Stimulated activated naive CD8-positive, alpha-beta T cell treated with anti-CD3 and anti-CD28 coated beads, Interleukin-15, Interleukin-2, amounts not matched to agents 100 ng/mL and 50 ng/mL, for 24 hours (primary cell): ENCODE measurements around the gene KCNT2.

ENCODE experiments used
- H3K27ac Mint-ChIP-seq: one replicate; pipeline ENCODE4 v1.8.0; 2021; ENCODE audit warnings: mild to moderate bottlenecking, mixed read lengths
- H3K27me3 Mint-ChIP-seq: one replicate; pipeline ENCODE4 v1.8.0; 2021; ENCODE audit warnings: mixed read lengths
- H3K36me3 Mint-ChIP-seq: one replicate; pipeline ENCODE4 v1.8.0; 2021; ENCODE audit warnings: low read depth, mixed read lengths
- H3K4me1 Mint-ChIP-seq: one replicate; pipeline ENCODE4 v1.8.0; 2021; ENCODE audit warnings: low read depth, mixed read lengths
- H3K4me3 Mint-ChIP-seq: one replicate; pipeline ENCODE4 v1.8.0; 2021; ENCODE audit warnings: mild to moderate bottlenecking, mixed read lengths
- H3K9me3 Mint-ChIP-seq: one replicate; pipeline ENCODE4 v1.8.0; 2021; ENCODE audit warnings: mixed read lengths

Gene KCNT2

DNA sequence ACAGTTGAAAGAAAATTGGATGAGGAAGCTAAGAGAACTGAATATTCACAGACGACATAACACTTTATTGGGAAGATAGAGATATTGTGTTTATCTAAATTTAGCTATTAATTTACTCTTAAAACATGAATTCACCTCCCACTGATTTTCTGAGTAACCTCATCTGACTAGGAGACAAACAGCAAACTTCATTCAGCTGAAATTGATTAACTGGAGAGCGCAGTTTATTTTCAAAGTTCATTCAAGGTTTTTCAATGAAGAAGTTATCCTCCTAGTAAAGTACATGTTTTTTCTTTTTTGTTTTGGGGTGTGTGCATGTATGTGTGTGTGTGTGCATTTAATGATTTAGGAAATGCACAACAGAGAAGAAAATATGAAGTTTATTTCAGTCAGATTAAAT lies 215.0 kb downstream of the KCNT2 start:
- Mint-ChIP-seq H3K4me1 (no peaks in the 10 kb centered on the region), H3K36me3 (no peaks in the 10 kb centered on the region), H3K4me3 (no peak overlapping the region), H3K9me3 (no peaks in the 10 kb centered on the region), H3K27me3 (no peaks in the 10 kb centered on the region), H3K27ac (no peak overlapping the region)

DNA sequence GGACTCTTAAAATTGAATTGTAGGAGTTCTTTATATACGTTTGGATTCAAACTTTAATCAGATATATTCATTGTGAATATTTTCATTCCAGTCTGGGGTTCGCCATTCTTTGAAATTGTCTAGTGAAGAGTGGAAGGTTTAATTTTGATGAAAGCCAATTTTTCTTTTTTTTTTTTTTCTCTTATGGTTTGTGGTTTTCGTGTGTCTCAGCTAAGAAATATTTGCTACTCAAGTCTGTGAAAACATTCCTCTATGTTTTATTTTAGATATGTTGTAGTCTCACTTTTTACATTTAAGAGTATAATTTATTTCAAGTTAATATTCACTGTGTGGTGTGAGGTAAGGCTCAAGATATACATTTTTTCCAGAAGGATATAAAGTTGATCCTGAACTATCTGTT lies 220.5 kb downstream of the KCNT2 start:
- no peaks in the 10 kb centered on the region for H3K36me3 Mint-ChIP-seq
- no peak overlapping the region for H3K4me3 Mint-ChIP-seq
- no peaks in the 10 kb centered on the region for H3K27me3 Mint-ChIP-seq
- H3K27ac Mint-ChIP-seq: no peak overlapping the region
- H3K4me1 Mint-ChIP-seq: no peaks in the 10 kb centered on the region
- H3K9me3 Mint-ChIP-seq: no peaks in the 10 kb centered on the region

DNA sequence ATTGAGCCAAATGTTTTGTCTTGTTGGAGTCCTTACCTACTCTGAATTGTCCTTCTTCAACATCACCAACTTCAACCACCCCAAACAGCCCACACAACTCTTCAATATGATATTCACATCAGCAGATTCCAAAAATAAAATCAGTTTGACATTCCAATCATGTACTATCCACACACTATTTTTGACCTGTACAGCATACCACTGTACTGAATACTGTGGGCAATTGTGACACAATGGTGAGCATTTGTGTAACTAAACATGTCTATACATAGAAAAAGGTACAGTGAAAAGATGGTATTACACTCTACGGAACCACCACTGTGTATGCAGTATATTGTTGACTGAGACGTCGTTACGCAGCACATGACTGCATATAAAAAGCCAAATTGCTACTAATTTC lies 223.1 kb downstream of the KCNT2 start:
- no peak overlapping the region for H3K27ac Mint-ChIP-seq
- no peaks in the 10 kb centered on the region for H3K4me1 Mint-ChIP-seq
- no peak overlapping the region for H3K4me3 Mint-ChIP-seq
- H3K9me3 Mint-ChIP-seq: no peaks in the 10 kb centered on the region
- H3K27me3 Mint-ChIP-seq: no peaks in the 10 kb centered on the region
- no peaks in the 10 kb centered on the region for H3K36me3 Mint-ChIP-seq

DNA sequence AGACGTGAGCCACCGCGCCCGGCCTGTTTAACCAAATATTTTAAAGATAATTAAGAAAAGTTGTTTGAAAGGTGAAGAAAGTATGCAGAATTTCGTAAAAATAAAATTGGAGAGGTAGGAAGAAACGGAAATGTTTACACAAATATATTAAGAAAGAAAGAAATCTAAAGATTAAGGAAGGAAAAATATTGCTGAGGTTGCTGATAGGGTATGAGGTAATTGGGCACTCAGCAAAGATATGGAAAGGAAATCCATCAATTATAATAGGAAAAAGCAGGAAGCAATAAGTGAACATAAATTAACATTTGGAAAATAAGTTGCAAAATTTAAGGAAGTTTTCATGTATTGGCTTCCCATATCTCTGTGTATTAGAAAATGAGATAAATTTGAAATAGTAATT lies 225.9 kb downstream of the KCNT2 start:
- Mint-ChIP-seq H3K27ac (no peak overlapping the region), H3K4me1 (no peaks in the 10 kb centered on the region), H3K4me3 (no peak overlapping the region), H3K27me3 (no peaks in the 10 kb centered on the region), H3K9me3 (no peaks in the 10 kb centered on the region), H3K36me3 (no peaks in the 10 kb centered on the region)

DNA sequence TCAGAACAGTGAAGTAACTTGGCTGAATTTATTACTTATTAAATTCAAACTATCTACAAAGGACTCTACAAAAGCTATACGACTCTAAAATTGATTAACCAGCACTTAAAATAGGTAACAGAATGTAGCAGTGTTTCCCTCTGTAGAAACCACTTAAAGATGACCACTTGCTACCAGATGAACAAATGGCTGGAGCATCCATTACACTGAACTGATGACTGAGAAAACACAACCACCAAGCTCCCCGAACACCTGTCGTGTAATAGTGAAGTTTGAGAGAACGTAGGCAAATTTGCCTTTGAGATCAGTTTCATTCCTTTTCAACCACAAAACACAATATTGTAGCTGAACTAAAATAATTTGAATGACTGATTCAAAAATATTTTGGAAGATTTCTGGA lies 226.7 kb downstream of the KCNT2 start:
- Mint-ChIP-seq H3K27me3 (no peaks in the 10 kb centered on the region), H3K4me1 (no peaks in the 10 kb centered on the region), H3K27ac (no peak overlapping the region), H3K36me3 (no peaks in the 10 kb centered on the region), H3K4me3 (no peak overlapping the region), H3K9me3 (no peaks in the 10 kb centered on the region)

DNA sequence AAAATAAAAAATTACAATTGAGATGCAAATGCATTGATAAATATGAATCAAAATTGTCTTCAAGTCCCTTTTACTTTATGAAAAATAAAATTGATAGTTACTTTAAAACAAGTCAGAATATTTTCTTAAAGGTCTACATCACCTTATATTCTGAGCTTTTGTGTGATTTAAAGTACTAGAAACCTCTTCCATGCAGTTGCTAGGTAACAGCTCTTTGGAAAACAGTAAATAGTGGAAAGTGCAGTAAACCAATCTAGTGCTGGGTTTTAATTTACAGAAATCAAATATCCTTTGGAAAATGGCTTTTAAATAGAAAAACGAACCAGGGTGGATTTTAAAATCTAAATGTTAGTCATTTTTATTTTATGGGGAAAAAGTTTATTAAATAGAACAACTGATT lies 227.9 kb downstream of the KCNT2 start:
- H3K27ac Mint-ChIP-seq: no peak overlapping the region
- H3K36me3 Mint-ChIP-seq: no peaks in the 10 kb centered on the region
- no peaks in the 10 kb centered on the region for H3K4me1 Mint-ChIP-seq
- no peaks in the 10 kb centered on the region for H3K27me3 Mint-ChIP-seq
- H3K9me3 Mint-ChIP-seq: no peaks in the 10 kb centered on the region
- no peak overlapping the region for H3K4me3 Mint-ChIP-seq

DNA sequence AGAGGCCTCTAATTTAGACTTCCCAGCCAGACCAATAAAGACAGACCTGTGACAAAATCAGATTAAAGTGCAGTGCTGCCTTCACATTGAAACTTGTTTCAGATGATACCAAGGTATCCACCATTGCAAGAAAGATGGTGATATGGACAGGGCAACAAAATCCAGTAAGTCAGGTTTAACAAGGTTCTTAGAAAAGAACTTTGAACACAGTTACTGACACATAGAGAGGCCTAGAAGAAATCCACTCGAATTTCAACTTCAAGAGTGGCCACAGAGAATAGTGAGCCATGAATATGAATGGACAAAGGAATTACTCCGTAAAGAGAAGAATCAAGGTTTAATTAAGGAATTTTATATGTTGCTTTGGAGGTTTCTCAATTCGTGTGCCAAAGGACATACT lies 230.4 kb downstream of the KCNT2 start:
- H3K4me1 Mint-ChIP-seq: no peaks in the 10 kb centered on the region
- no peaks in the 10 kb centered on the region for H3K27me3 Mint-ChIP-seq
- no peak overlapping the region for H3K4me3 Mint-ChIP-seq
- no peaks in the 10 kb centered on the region for H3K9me3 Mint-ChIP-seq
- no peak overlapping the region for H3K27ac Mint-ChIP-seq
- H3K36me3 Mint-ChIP-seq: no peaks in the 10 kb centered on the region

DNA sequence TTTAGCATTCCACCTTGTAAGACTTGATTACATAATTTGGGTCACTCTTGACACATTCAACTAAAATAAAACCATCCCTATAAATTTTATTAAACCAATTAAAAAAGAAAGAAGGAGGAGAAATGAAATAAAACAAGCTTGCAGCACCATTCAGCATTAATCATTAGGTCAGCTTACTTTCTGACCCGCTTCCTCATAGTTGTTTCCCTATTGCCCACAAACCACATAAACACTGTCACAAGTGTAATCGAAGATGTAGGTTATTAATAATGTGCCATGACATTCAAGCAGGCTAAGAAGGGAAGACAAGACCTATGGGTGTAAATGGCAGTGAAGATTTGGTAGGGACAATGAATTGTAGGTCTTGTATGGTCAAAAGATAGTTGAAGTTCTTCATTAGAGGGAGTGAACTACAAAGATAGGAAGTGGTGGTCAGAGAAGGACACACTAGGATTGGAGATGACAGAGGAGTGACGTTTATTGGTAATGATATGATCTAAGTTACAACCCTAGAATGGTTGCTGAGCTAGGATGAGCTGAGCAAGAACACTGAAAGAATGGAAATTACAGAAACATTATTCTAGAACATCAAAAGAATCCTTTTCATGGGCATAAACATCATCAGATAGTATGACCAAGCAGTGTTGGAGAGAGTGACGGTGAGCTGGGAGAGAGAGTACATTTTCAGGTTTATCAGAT lies 231.5 kb downstream of the KCNT2 start:
- no peaks in the 10 kb centered on the region for H3K9me3 Mint-ChIP-seq
- H3K4me3 Mint-ChIP-seq: no peak overlapping the region
- H3K36me3 Mint-ChIP-seq: no peaks in the 10 kb centered on the region
- H3K27ac Mint-ChIP-seq: no peak overlapping the region
- no peaks in the 10 kb centered on the region for H3K4me1 Mint-ChIP-seq
- H3K27me3 Mint-ChIP-seq: no peaks in the 10 kb centered on the region

DNA sequence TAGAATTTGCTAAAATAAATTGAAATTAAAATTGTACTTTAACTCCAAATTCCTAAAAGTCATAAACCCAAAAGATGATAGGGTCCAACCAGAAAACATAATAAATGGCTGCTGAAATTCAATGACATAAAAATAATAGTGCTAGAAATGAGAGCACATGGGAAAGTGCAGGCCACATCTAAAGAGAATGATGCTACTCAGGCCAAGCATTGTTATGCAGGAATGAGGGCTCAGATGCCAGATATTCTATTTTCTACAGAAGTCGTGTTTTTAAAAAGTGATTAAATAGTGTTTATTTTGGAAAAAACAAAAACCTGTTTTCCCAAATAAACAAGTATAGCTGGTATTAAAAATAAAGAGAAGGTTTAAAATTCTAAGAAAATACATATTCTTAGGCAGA lies 234.4 kb downstream of the KCNT2 start:
- Mint-ChIP-seq H3K9me3 (no peaks in the 10 kb centered on the region), H3K4me3 (no peak overlapping the region), H3K36me3 (no peaks in the 10 kb centered on the region), H3K4me1 (no peaks in the 10 kb centered on the region), H3K27ac (no peak overlapping the region), H3K27me3 (no peaks in the 10 kb centered on the region)

DNA sequence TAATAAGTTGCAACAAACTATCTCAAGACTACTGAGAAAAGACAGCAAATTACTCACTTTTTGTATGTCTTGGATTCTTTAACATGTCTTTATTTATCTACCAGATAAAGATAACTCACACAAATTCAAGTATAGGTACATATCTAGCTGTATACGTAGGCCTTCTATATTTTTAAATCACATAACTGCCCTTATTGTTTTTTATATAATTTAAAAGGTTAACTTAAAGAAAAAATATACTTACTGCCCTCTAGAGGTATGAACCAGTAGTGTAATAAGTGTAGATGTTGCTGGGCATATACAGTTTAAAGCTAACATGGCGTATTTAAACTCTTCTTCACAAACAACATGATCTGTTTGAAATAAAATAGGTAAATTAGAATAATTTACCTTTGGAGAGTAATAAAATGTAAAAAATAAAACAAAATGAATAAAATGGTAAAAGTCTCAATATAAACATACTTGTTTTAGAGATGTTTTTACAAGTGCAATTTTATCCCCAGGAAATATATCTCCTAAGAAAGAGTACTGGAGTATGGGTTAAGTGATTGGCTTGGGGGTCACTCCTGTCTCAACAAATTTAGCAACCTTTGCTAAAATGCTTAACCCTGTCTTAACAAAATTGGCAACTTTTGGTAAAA lies 235.2 kb downstream of the KCNT2 start:
- Mint-ChIP-seq H3K27me3 (no peaks in the 10 kb centered on the region), H3K9me3 (no peaks in the 10 kb centered on the region), H3K4me1 (no peaks in the 10 kb centered on the region), H3K27ac (no peak overlapping the region), H3K4me3 (no peak overlapping the region), H3K36me3 (no peaks in the 10 kb centered on the region)

DNA sequence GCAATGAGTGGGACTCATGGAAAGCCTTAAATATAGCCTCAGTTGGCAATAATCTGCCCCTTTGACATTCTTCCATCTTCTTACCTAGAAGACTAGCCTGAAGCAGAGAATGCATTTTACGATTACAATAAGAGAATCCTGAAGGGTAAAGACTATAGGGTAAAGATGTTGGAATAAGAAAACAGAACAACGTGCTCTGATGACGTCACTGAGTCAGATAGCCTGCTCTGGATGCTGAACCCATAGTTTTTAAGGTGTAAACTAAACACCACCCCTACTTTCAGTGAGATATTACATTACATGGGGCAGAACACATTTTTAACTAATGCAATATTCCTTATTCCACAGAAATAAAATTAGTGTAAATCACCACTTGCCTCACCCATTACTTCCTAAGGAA lies 240.4 kb downstream of the KCNT2 start:
- no peaks in the 10 kb centered on the region for H3K36me3 Mint-ChIP-seq
- no peaks in the 10 kb centered on the region for H3K9me3 Mint-ChIP-seq
- H3K27ac Mint-ChIP-seq: no peak overlapping the region
- no peaks in the 10 kb centered on the region for H3K27me3 Mint-ChIP-seq
- H3K4me1 Mint-ChIP-seq: no peaks in the 10 kb centered on the region
- no peak overlapping the region for H3K4me3 Mint-ChIP-seq

DNA sequence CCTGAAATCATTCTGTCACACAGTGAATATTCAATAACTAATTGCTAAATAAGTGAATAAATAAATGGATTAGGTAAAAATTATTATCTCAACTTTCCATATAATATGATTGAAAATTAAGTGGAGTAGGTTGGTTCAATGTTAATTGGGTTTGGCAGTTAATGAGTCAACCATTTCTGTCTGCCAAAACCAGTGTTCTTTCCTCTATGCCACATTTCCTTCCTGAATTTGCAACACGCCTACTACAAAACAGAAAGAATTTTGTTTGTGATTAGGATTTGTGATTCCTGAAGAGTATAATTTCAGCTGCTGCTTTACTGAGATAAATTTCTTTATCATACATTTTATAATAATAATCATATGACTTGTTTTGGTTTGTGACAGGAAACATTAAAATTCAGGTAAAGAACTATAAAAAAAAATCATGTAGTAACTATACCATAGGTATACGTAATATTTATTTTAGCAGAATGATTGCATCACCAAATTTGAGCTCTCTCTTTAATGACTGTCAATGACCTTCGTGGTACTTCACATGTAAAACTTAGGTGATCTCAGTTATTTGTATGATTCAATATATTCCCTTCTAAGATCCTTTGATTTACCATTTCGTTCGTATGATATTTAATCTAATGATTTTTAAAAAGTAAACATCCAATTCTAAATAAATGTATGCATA lies 241.3 kb downstream of the KCNT2 start:
- Mint-ChIP-seq H3K27ac (no peak overlapping the region), H3K4me3 (no peak overlapping the region), H3K4me1 (no peaks in the 10 kb centered on the region), H3K9me3 (no peaks in the 10 kb centered on the region), H3K36me3 (no peaks in the 10 kb centered on the region), H3K27me3 (no peaks in the 10 kb centered on the region)

DNA sequence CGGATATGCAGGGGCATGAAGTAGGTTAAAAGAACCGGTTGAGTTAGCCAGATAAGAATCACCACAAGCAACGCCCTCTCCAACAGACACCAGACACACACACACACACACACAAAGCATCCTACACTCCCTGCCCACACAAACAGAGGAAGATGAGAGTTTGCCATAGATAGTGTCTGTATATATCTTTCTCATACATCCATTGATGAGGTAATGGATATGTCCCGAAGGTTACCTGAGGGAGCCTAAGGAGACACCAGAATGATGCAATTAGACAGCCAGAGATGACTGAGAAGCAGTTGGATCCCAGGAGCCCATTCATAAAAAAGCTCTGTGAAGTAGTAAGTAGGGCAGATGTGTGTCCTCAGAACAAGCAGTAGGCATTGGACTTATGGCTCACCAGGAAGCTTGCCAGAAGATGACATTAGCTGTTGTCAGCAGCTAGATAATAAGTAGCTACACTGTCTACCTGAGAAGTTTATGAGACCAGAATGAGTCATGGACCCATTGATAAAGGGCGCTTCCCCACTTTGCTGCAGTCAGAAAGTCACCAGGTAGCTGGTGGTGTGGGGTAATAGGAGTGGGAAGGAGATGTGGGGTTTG lies 247.0 kb downstream of the KCNT2 start:
- no peaks in the 10 kb centered on the region for H3K9me3 Mint-ChIP-seq
- no peaks in the 10 kb centered on the region for H3K27me3 Mint-ChIP-seq
- no peak overlapping the region for H3K4me3 Mint-ChIP-seq
- H3K27ac Mint-ChIP-seq: no peak overlapping the region
- no peaks in the 10 kb centered on the region for H3K4me1 Mint-ChIP-seq
- H3K36me3 Mint-ChIP-seq: no peaks in the 10 kb centered on the region

DNA sequence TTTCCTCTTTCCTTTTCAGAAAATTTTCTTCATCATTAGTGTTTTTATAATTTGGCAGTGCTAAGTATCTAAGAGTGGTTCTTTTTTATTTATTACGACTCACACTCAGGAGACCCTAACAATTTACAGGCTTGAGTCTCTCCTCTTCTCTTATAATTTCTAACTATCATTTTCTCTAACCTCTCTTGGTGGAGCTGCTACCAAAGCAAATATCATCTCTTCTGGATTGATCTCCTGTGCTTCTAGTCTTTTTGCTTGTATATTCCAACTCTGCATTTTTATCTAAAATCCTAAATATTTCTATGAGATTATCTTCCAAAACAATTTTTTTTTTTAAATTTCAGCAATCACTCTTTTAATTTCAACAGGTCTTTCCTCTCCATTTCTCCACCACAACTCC lies 250.3 kb downstream of the KCNT2 start:
- no peak overlapping the region for H3K27ac Mint-ChIP-seq
- no peaks in the 10 kb centered on the region for H3K36me3 Mint-ChIP-seq
- no peaks in the 10 kb centered on the region for H3K4me1 Mint-ChIP-seq
- no peak overlapping the region for H3K4me3 Mint-ChIP-seq
- H3K27me3 Mint-ChIP-seq: no peaks in the 10 kb centered on the region
- no peaks in the 10 kb centered on the region for H3K9me3 Mint-ChIP-seq

DNA sequence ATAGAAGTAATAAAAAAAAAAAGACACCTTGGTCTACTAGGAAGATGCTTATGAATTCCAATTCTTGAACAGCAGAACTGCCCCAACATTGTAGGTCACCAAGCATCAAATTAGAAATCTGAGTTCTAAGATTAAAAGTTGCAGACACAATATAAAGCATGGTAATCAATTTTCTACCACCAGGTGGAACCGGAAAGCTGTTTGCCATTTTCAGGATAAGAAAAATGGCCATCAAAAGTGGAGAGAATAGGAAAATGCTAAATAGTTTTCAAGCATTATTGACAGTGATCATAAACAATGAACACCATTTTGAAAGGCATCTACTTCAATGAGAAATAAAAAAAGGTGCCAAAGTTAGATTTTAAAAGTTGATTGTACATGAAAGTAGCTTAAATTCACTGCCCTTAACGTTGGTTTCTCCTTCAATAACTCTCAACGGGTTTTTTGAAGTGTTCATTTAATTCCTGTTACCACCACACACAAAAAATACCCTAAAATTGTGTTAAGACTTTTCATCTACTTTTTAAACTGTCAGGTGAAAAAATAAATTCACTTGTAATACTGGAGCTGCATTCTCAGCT lies 252.9 kb downstream of the KCNT2 start:
- no peak overlapping the region for H3K4me3 Mint-ChIP-seq
- no peak overlapping the region for H3K27ac Mint-ChIP-seq
- no peaks in the 10 kb centered on the region for H3K4me1 Mint-ChIP-seq
- no peaks in the 10 kb centered on the region for H3K9me3 Mint-ChIP-seq
- H3K36me3 Mint-ChIP-seq: no peaks in the 10 kb centered on the region
- H3K27me3 Mint-ChIP-seq: no peaks in the 10 kb centered on the region
